SK-N-MC (cell line): Measurements from ENCODE around the gene RASSF3.
A peak's percentile ranks its signal among the peaks of the same experiment; 100 is the strongest.

Experiments
- DNase-seq: peaks from one replicate; pipeline ENCODE4 v3.0.0-alpha.2; 2011; ENCODE audit warnings: low read depth, low spot score
- H3K27ac ChIP-seq: fragments of 200-600 bp; sonication (generic); 2 replicates; pipeline ENCODE4 v1.5.1; 2016; ENCODE audit warnings: mixed run types
- H3K36me3 ChIP-seq: fragments of 200-600 bp; sonication (generic); 2 replicates; pipeline ENCODE4 v1.6.1; 2017; ENCODE audit warnings: antibody characterized with exemption, low read length, mixed read lengths; ENCODE audit not compliant: insufficient read depth
- H3K4me3 ChIP-seq: fragments of 200-600 bp; sonication (generic); 2 replicates; pipeline ENCODE4 v1.5.1; 2016
- H3K9ac ChIP-seq: fragments of 200-600 bp; sonication (generic); 2 replicates; pipeline ENCODE4 v1.8.0; 2017; ENCODE audit warnings: mixed run types, mixed read lengths; ENCODE audit not compliant: insufficient read length
- H3K9me3 ChIP-seq: fragments of 200-600 bp; sonication (generic); 2 replicates; pipeline ENCODE4 v1.6.1; 2017; ENCODE audit warnings: low read depth, mild to moderate bottlenecking, antibody characterized with exemption, low read length, moderate library complexity, mixed read lengths
- EZH2 ChIP-seq: fragments of 200-600 bp; sonication (generic); IDR thresholded peaks from one replicate; pipeline ENCODE4 v1.6.1; 2017; ENCODE audit warnings: antibody characterized with exemption
- FOXP2 ChIP-seq: optimal IDR thresholded peaks from 2 replicates; pipeline ENCODE3; 2011; ENCODE audit warnings: mild to moderate bottlenecking, moderate library complexity; ENCODE audit not compliant: insufficient read depth; ENCODE audit errors: extremely low read length, control extremely low read depth
- POLR2AphosphoS5 ChIP-seq: IDR thresholded peaks from 2 replicates; pipeline ENCODE4 v1.6.1; 2012; ENCODE audit warnings: mild to moderate bottlenecking, low read depth, low read length, borderline replicate concordance

RASSF3 gene

GRCh38 chr12:64666054-64666914 lies 56.0 kb downstream of the RASSF3 start:
- no peak for DNase-seq
- TF ChIP-seq EZH2, result no peak
- TF ChIP-seq POLR2AphosphoS5, result no peak
- no peak for TF ChIP-seq FOXP2
- no peaks in the 10 kb centered on the region for H3K36me3 ChIP-seq
- H3K9ac ChIP-seq, result no peak overlapping the region
- peak overlapping the region; percentile 69 for H3K27ac ChIP-seq
- H3K4me3 ChIP-seq, result no peak overlapping the region
- no peaks in the 10 kb centered on the region for H3K9me3 ChIP-seq

- no peak overlapping the region for H3K4me3 ChIP-seq
Measured at GRCh38 chr12:64667793-64668192, 57.5 kb downstream of the RASSF3 start.

GRCh38 chr12:64669270-64669842 lies 59.1 kb downstream of the RASSF3 start:
- Histone ChIP-seq H3K27ac (peak overlapping the region; percentile 90), H3K4me3 (peak overlapping the region; percentile 76), H3K9me3 (no peaks in the 10 kb centered on the region), H3K9ac (no peak overlapping the region), H3K36me3 (no peaks in the 10 kb centered on the region)
- DNase-seq, result no peak
- TF ChIP-seq EZH2, result no peak

More at GRCh38 chr12:64667793-64668192, 57.5 kb downstream of the RASSF3 start:
- Histone ChIP-seq H3K36me3 (no peaks in the 10 kb centered on the region), H3K9me3 (no peaks in the 10 kb centered on the region), H3K9ac (no peak overlapping the region), H3K27ac (no peak overlapping the region)
- no peak for DNase-seq
- TF ChIP-seq POLR2AphosphoS5 (no peak), FOXP2 (no peak), EZH2 (no peak)

- TF ChIP-seq POLR2AphosphoS5 (no peak), EZH2 (no peak), FOXP2 (no peak)
- H3K36me3 ChIP-seq, result no peaks in the 10 kb centered on the region
- H3K9me3 ChIP-seq, result no peaks in the 10 kb centered on the region
- peak overlapping the region; percentile 90 for H3K27ac ChIP-seq
- H3K9ac ChIP-seq, result no peak overlapping the region
- peak overlapping the region; percentile 76 for H3K4me3 ChIP-seq
- no peak for DNase-seq
Measured at GRCh38 chr12:64670019-64670418, 59.7 kb downstream of the RASSF3 start.

GRCh38 chr12:64670919-64671639 lies 60.8 kb downstream of the RASSF3 start:
- DNase-seq, result no peak
- Histone ChIP-seq H3K4me3 (peak overlapping the region; percentile 62), H3K9ac (no peak overlapping the region), H3K36me3 (no peaks in the 10 kb centered on the region), H3K27ac (no peak overlapping the region; the same call in 1 of the 2 replicates), H3K9me3 (no peaks in the 10 kb centered on the region)
- TF ChIP-seq POLR2AphosphoS5 (peak; percentile 14; the same call in 1 of the 2 replicates), FOXP2 (no peak), EZH2 (no peak)

- TF ChIP-seq EZH2 (no peak), FOXP2 (no peak), POLR2AphosphoS5 (no peak)
- H3K4me3 ChIP-seq, result peak overlapping the region; percentile 62
- H3K36me3 ChIP-seq, result no peaks in the 10 kb centered on the region
- no peaks in the 10 kb centered on the region for H3K9me3 ChIP-seq
- no peak overlapping the region; the same call in 1 of the 2 replicates for H3K27ac ChIP-seq
- no peak for DNase-seq
- no peak overlapping the region for H3K9ac ChIP-seq
Measured at GRCh38 chr12:64671681-64672080, 61.4 kb downstream of the RASSF3 start.

GRCh38 chr12:64672925-64673409 lies 62.7 kb downstream of the RASSF3 start:
- Histone ChIP-seq H3K4me3 (peak overlapping the region; percentile 56), H3K9me3 (no peaks in the 10 kb centered on the region), H3K27ac (peak overlapping the region; percentile 82), H3K9ac (peak overlapping the region; percentile 32), H3K36me3 (no peaks in the 10 kb centered on the region)
- TF ChIP-seq POLR2AphosphoS5, result no peak
- TF ChIP-seq EZH2, result no peak
- no peak for TF ChIP-seq FOXP2
- DNase-seq, result no peak
